ENCODE measurements around the gene PHACTR3.

- TF ChIP-seq CTCF (IDR thresholded peaks at IDR 0.05) (no peak), POLR2A (IDR thresholded peaks at IDR 0.05) (no peak)
Observed at GRCh38 chr20:59783641-59784010, 179.3 kb downstream of the PHACTR3 start.

Measured in lower leg skin (tissue), 3 donors.